Erythroblast (primary cell): ENCODE measurements around the gene ASTL.

Source experiments
- GATA1 ChIP-seq: IDR thresholded peaks from 2 replicates; pipeline ENCODE4 v1.6.1; 2011; ENCODE audit warnings: low read depth, mild to moderate bottlenecking, control low read depth, low read length, moderate library complexity
- POLR2A ChIP-seq: IDR thresholded peaks from 2 replicates; pipeline ENCODE4 v1.6.1; 2011; ENCODE audit warnings: mild to moderate bottlenecking, low read length

- no peak for TF ChIP-seq POLR2A
- TF ChIP-seq GATA1: no peak
Observed at GRCh38 chr2:96120091-96120720, 18.1 kb downstream of the ASTL start.
